ENCODE measurements around the gene NUDT21. TPM values are rescaled to one million over a fixed set of nuclear protein-coding genes. Genes with fewer than 3 reads are reported as not detected.

The NUDT21 gene
- total RNA-seq, 2 experiments from 2014 or later = 296 to 306 TPM

DNA sequence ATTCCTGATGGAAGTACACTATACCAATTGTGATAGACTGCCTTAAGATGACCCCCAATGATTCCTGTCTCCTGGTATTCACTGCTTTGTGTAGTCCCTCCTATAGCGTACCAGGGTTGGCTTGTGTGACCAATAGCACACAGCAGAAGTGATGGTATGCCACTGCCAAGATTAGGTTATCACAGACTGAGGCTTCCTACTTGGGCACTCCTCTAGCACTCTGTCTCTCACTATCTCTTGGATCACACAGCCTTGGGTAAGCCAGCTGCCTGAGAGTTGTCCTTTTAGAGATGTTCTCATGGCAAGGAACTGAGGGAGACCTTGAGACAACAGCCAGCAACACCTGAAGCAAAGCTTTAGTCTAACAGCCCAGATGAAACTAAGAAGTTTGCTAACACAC lies 13.1 kb downstream of the NUDT21 start:
- intact Hi-C loops (cut with micrococcal nuclease) = no loop called here
- peaks cover 46% of the 10 kb centered on the region for H3K36me3 Mint-ChIP-seq (ENCODE audit: low read depth)
- no peak overlapping the region for H3K27ac Mint-ChIP-seq
- ChIA-PET CTCF (no interaction called here), POLR2A (interaction anchor here (1.0 to 1.3 kb wide), 3 partner anchors 11 to 59 kb away, joined by 3 to 5 read pairs (median 4); partner anchors contain the start of genes NUDT21 and OGFOD1)
- no peak overlapping the region for H3K4me3 Mint-ChIP-seq
- no peaks in the 10 kb centered on the region for H3K9me3 Mint-ChIP-seq
- DNase-seq (no peak), ATAC-seq (no peak)
- H3K27me3 Mint-ChIP-seq = no peaks in the 10 kb centered on the region
- TF ChIP-seq, protein P1, sequence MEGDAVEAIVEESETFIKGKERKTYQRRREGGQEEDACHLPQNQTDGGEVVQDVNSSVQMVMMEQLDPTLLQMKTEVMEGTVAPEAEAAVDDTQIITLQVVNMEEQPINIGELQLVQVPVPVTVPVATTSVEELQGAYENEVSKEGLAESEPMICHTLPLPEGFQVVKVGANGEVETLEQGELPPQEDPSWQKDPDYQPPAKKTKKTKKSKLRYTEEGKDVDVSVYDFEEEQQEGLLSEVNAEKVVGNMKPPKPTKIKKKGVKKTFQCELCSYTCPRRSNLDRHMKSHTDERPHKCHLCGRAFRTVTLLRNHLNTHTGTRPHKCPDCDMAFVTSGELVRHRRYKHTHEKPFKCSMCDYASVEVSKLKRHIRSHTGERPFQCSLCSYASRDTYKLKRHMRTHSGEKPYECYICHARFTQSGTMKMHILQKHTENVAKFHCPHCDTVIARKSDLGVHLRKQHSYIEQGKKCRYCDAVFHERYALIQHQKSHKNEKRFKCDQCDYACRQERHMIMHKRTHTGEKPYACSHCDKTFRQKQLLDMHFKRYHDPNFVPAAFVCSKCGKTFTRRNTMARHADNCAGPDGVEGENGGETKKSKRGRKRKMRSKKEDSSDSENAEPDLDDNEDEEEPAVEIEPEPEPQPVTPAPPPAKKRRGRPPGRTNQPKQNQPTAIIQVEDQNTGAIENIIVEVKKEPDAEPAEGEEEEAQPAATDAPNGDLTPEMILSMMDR (IDR thresholded peaks at IDR 0.05) = no peak
- peaks cover 2% of the 10 kb centered on the region for H3K4me1 Mint-ChIP-seq (ENCODE audit: low read depth)

DNA sequence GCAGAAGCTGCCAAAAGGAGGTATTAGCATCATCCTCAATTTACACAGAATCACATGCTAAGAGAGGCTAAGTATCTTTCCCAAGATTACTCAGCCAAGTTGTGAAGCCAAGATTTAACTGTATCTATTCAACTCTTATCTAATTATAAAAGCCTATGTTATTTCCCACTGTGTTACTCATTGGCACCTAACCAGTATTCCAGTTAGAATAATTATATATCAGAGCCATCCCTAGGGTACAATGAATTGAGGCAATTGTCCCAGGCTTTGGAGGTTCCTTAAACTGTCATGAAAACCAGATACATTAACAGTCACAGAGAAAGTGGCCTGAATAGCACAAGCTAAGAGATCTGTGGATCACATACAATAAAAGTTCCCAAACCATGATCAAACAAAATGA lies 14.9 kb downstream of the NUDT21 start:
- no peak overlapping the region for H3K4me3 Mint-ChIP-seq
- H3K27me3 Mint-ChIP-seq = no peaks in the 10 kb centered on the region
- ATAC-seq = no peak
- peaks cover 41% of the 10 kb centered on the region for H3K36me3 Mint-ChIP-seq (ENCODE audit: low read depth)
- intact Hi-C loops (cut with micrococcal nuclease) = no loop called here
- H3K9me3 Mint-ChIP-seq = no peaks in the 10 kb centered on the region
- ChIA-PET CTCF (no interaction called here), POLR2A (no interaction called here)
- peak overlapping the region; percentile 38 for H3K27ac Mint-ChIP-seq
- TF ChIP-seq, protein P1 (IDR thresholded peaks at IDR 0.05) = no peak
- no peak for DNase-seq
- H3K4me1 Mint-ChIP-seq (ENCODE audit: low read depth) = peaks cover 2% of the 10 kb centered on the region

DNA sequence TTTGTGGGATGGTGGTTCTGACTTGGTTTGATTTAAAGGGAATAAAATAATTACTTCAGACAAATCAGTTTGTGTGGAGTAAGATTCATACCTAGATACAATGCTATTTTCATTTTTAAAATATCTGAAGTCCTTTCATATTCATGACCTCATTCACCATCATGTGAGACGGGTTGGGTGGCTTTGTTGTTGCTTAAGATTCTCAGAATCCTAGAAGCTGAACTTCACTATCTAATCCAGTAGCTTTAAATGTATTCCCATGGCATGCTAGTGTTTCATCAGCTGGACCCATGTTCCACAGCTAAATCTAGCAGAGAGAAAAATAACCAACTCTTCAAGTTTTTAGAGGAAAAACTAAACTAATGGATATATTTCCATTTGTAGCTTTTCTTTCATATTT lies 23.0 kb downstream of the NUDT21 start:
- DNase-seq (no peak), ATAC-seq (no peak)
- ChIA-PET CTCF (interaction anchor here (0.9 to 1.8 kb wide), 3 partner anchors 11 to 86 kb away, joined by 3 to 7 read pairs (median 5); no protein-coding TSS in a partner anchor), POLR2A (interaction anchor here (1.1 kb wide), 1 partner anchor 14 kb away, joined by 5 read pairs; no protein-coding TSS in a partner anchor)
- H3K27ac Mint-ChIP-seq = no peak overlapping the region
- H3K4me3 Mint-ChIP-seq = no peak overlapping the region
- H3K27me3 Mint-ChIP-seq = no peaks in the 10 kb centered on the region
- TF ChIP-seq, protein P1 (IDR thresholded peaks at IDR 0.05) = no peak
- intact Hi-C loops (cut with micrococcal nuclease) = no loop called here
- peaks cover 20% of the 10 kb centered on the region for H3K4me1 Mint-ChIP-seq (ENCODE audit: low read depth)
- no peaks in the 10 kb centered on the region for H3K9me3 Mint-ChIP-seq
- peaks cover 20% of the 10 kb centered on the region for H3K36me3 Mint-ChIP-seq (ENCODE audit: low read depth)

DNA sequence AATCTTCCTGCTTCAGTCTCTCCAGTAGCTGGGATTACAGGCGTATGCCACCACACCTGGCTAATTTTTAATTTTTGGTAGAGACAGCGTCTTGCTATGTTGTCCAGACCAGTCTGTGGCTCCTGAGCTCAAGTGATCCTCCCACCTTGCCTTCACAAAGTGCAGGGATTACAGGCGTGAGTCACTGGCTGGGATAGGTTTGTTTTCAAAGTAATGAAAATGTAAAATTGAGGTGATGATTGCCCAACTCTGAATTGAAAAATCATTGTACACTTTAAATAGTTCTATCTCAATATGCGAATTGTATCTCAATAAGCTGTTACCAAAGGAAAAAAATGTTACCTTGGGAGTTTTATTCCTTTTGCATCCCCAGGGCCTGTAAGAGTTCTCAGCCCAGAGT lies 24.5 kb downstream of the NUDT21 start:
- Mint-ChIP-seq H3K9me3 (no peaks in the 10 kb centered on the region), H3K4me3 (peak overlapping the region; percentile 66), H3K27me3 (no peaks in the 10 kb centered on the region), H3K27ac (no peak overlapping the region), H3K4me1 (ENCODE audit: low read depth) (peaks cover 35% of the 10 kb centered on the region), H3K36me3 (ENCODE audit: low read depth) (peaks cover 14% of the 10 kb centered on the region)
- ATAC-seq (no peak), DNase-seq (no peak)
- POLR2A ChIA-PET = interaction anchor here (0.9 to 1.0 kb wide), 3 partner anchors 12 to 26 kb away, joined by 3 to 4 read pairs (median 3); no protein-coding TSS in a partner anchor
- TF ChIP-seq, protein P1 (IDR thresholded peaks at IDR 0.05) = no peak
- CTCF ChIA-PET = interaction anchor here (1.0 to 1.7 kb wide), 2 partner anchors 8 to 23 kb away, joined by 3 to 4 read pairs; no protein-coding TSS in a partner anchor
- intact Hi-C loops (cut with micrococcal nuclease) = no loop called here

DNA sequence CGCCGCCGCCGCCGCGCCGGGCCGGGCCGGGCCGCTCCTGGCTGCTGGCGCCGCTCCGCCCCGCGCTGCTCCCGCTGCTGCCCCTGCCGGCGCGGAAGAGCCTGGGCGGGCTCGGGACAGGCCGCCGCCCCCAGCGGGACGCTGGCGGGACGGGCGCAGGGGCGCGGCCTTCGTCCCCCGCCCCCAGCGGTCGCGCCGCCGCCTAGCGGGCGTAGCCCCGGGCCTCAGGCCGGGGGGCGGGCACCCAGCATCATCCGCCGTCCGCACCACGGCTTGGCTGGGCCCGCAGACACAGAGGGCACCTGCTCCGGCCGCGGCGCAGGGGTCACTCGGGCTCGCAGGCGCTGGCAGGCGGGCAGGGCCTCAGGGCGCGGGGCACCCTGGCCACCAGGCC lies 25.7 kb downstream of the NUDT21 start, which contains the start of gene AMFR:
Gene AMFR (minus strand): TSS at position 107 of the 394 bp plus-strand sequence. CDS start 218 bp downstream, outside the sequence.
- ChIA-PET POLR2A (no interaction called here), CTCF (interaction anchor here (0.7 kb wide), 1 partner anchor 759 kb away, joined by 4 read pairs; no protein-coding TSS in a partner anchor)
- ATAC-seq (peak; percentile 98), DNase-seq (peak; percentile 61)
- Mint-ChIP-seq H3K4me3 (peak within 1 kb of the TSS; percentile 92), H3K4me1 (ENCODE audit: low read depth) (peaks cover 39% of the 10 kb centered on the region), H3K9me3 (no peaks in the 10 kb centered on the region), H3K27ac (peak within 1 kb of the TSS; percentile 67), H3K36me3 (ENCODE audit: low read depth) (peaks cover 3% of the 10 kb centered on the region), H3K27me3 (no peaks in the 10 kb centered on the region)
- TF ChIP-seq, protein P1 (IDR thresholded peaks at IDR 0.05) = peak; percentile 58
- intact Hi-C loops (cut with micrococcal nuclease) = no loop called here
